ENCODE measurements around the gene SHC4.

DNA sequence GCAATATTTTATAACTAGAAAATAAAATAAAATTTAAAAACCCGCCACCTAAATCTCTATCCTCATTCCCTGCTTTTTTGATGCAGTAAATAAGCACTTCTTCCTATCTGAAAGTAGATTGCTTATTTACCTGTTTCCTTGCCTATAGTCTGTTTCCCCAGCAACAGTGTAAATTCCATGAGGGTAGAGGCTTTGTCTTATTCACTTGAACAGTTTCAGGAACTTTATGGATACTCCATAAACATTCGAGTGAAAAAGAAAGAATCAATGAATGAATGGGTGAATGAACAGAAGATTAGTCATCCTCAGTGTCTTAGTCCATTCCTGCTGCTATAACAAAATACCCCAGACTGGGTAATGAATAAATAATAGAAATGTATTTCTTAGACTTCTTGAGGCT, 41.7 kb downstream of the SHC4 start:
- no peak for TF ChIP-seq CTCF (conservative IDR thresholded peaks at IDR 0.05)
- TF ChIP-seq ZFX (IDR thresholded peaks at IDR 0.05), result no peak

Measured in C4-2B (cell line).